Urothelium cell line (cell line): ENCODE results near the gene SGF29.
"Not testable (repeated sequence)": the region's sequence is repeated elsewhere in the genome, so short reads cannot be mapped to it uniquely, and the experiment has no call there.

Experiments used
- DNase-seq: peaks from one replicate; pipeline ENCODE4 v3.0.0; 2011; ENCODE audit warnings: low spot score, mixed read lengths
- FAIRE-seq: peaks from 2 replicates; lab custom pipeline; 2011; peaks lifted over from hg19 to GRCh38; lab: Jason Lieb, UNC

SGF29 gene

GRCh38 chr16:28608867-28609596, 55.3 kb downstream of the SGF29 start:
- DNase-seq, FAIRE-seq: not testable (repeated sequence)

DNA sequence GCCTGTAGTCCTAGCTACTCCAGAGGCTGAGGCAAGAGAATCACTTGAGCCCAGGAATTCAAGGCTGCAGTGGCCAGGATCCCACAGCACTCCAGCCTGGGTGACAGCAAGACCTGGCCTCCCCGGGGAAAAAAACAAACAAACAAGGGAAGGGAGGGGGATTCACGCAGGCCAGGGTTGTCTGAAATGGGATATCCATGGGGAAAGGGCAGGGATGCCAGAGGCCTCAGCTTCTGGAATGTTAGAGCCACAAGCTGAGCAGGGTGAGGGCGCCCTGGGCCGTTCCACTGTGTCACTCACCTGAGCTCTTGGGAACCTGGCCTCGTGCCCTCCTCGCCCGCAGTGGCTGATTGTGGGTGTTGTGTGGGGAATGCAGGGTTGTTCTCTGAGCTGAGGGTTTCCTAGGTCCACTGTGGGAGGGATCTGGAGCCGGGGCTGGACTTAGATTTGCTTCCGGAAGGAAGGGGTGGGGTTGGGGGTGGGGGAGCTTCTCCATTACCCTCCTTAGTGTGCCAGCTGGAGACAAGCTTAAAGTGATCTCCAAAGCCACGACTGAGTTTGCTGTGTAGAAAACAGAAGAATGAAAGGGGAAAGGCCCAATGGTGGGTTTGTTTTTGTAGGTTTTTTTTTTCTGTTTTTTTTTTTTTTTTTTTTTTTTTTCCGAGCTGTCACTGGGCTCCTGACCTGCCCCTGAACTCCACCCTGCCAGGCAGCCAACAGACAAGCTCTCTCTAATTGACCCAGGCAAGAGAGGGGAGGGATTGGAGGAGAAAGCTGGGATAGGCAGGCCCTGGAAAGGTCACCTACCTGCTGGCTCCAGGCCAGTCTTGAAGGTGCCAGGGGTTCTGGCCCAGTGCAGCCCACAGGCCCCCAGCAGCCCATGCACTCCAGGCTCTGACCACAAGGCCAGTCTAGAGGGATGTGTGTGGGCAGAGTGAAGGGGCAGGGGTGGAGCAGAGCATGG, 56.2 kb downstream of the SGF29 start, which contains the start of gene SULT1A1:
Gene SULT1A1, minus strand, starts transcription at position 414 of the 964 bp plus-strand sequence. CDS start 1,189 bp downstream, outside the sequence.
- DNase-seq (no peak), FAIRE-seq (no peak)

DNA sequence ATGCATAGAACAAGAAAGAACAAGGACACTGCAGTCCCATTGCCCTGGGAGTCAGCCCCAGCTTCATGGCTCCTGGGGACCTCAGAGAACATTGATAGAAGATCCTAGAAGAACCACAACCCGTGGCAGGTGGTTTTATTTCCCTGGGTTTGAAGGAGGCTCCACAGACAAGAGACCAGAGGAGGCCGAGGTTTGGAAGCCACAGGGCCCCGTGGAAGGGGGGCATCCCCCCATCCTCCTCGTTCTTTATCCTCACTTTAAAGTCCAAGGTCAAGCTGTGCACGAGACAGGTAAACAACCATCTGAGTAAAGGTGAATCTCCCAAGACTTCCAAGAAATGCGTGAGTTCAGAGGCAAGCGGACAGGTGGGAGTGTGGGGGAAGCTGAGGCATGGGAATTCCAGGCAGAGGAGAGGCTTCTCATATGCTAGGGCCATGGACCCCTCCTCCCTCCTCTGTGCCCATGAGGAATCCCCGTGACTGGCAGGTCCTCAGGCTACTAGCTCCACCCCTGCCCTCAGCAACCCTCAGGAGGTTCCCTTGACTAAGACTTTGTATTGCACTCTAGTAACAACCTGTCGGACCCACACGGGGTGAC, 57.0 kb downstream of the SGF29 start:
- no peak for DNase-seq
- FAIRE-seq: no peak

GRCh38 chr16:28612359-28613280, 58.9 kb downstream of the SGF29 start:
- FAIRE-seq, DNase-seq: not testable (repeated sequence)

GRCh38 chr16:28613912-28614311, 60.2 kb downstream of the SGF29 start:
- not testable (repeated sequence) for DNase-seq, FAIRE-seq

- DNase-seq, FAIRE-seq: not testable (repeated sequence)
Observed at GRCh38 chr16:28614561-28614960, 60.8 kb downstream of the SGF29 start.

DNA sequence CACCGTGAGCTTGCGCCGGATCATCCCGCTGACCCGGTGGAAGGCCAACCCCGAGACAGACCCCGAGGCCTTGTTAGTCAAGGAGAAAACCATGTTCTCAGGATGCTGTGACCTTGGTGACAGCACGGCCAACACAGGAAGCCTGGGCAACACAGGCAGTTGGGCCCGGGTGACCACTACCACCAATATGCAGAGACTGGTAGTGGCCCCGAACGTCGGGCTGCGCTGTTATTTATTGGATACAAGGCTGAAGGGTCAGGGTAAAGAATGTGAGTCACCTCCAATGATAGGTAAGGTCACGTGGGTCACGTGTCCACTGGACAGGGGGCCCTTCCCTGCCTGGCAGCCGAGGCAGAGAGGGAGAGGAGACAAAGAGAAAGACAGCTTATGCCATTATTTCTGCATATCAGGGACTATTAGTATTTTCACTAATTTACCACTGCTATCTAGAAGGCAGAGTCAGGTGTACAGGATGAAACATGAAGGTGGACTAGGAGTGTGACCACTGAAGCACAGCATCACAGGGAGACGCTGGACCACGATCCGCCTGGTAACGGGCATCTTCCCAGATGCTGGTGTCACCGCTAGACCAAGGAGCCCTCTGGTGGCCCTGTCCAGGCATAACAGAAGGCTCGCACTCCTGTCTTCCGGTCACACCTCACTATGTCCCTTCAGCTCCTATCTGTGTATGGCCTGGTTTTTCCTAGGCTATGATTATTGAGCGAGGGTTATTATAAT, 61.9 kb downstream of the SGF29 start:
- not testable (repeated sequence) for FAIRE-seq, DNase-seq

- FAIRE-seq, DNase-seq: not testable (repeated sequence)
Observed at GRCh38 chr16:28616224-28616577, 62.5 kb downstream of the SGF29 start.

- FAIRE-seq (no peak), DNase-seq (no peak)
Observed at GRCh38 chr16:28616636-28617035, 62.9 kb downstream of the SGF29 start.

- no peak for FAIRE-seq
- no peak for DNase-seq
Observed at GRCh38 chr16:28617874-28618273, 64.2 kb downstream of the SGF29 start.

GRCh38 chr16:28620316-28620715, 66.6 kb downstream of the SGF29 start:
- not testable (repeated sequence) for DNase-seq, FAIRE-seq

DNA sequence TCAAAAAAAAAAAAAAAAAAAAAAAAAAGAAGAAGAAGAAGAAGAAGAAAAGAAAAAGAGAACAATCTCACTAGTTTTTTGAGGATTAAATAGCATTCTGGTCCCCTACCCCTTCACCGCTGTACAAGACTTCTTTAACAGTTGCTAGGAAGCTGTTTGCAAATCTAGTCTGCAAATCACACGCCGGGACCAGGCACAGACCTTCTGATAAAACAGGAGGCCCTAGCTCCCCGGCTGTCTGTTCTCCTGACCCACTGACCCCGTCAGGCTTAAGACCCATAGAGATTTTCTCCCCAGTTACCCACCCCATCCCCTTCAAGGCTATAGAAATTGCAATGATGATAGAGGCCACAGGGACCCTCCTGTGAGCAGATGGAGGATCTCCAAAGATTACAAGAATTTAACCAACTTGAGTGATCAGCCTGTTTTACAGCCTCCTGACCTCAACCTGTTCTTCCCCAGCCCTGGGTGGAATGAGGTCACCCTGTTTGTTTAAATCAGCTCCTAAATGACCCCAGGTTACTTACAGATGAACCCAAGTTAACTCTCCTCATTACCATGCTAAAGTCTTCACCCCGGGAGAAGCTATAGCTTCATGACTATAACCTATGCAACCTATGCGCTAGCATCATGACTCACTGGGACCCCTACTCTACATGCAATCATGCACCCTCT, 67.9 kb downstream of the SGF29 start:
- no peak for FAIRE-seq
- DNase-seq: no peak

DNA sequence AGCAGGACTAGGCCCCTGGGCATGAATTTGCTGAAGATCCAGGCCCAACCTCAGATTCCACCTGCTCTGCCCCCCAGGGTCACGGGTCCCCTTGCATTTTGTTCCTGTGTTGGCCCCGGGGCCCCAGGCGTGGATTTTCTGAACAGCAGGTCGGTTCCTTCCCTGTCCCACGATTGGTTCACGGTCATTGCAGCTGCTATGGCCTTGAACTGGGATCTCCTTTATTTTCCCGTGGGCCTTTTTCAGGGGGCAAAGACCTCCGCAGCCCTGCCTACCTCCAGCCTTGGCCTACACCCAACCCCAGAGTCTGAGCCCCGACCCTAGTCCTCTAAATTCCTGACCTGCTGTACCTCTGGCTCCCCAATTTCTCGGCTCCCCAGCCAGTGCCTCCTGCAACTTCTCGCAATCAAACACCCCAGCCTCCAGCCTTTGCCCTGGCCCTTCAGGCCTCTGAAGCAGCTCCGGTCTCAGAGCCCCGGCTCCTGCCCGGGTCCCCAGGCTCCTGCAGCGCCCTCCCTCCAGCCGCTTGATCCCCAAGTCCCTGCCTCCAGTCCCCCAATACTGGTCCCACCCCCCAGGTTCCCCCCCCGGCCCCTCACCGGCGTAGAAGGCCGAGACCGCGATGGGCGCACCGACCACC, 68.9 kb downstream of the SGF29 start:
- not testable (repeated sequence) for FAIRE-seq, DNase-seq

DNA sequence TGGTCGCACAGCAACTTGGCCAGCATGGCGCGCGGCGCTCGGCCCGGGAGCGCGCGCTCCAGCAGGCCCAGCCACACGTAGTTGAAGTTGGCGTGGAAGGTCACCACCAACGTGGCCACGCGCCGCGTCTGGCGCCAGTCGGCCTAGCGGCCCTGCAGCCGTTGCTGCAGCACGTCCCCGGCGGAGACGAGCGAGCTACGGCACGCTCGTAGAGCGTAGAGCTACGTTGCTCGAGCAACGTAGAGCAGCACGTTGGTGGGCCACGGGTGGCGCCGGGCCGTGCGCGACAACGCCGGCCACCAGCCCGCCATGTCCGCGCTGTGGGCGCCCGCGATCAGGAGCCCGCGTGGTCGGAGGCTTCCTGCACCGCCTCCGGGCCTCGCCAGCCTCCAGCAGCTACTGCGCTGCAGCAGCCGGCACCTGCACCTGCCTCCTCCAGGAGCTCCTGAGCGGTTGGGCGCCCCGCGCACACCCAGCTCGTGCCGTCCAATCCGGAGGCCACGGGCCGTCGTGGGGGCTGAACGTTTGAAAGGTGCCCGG, 69.5 kb downstream of the SGF29 start:
- DNase-seq (no peak), FAIRE-seq (no peak)

- FAIRE-seq, DNase-seq: not testable (repeated sequence)
Observed at GRCh38 chr16:28630905-28631304, 77.2 kb downstream of the SGF29 start.

- not testable (repeated sequence) for FAIRE-seq
Observed at GRCh38 chr16:28636093-28636823, 82.5 kb downstream of the SGF29 start.

GRCh38 chr16:28637765-28638164, 84.0 kb downstream of the SGF29 start, which contains the start of gene NPIPB8:
NPIPB8 (plus strand) TSS chr16:28638065; CDS start chr16:28638361, 296 bp downstream.
- FAIRE-seq, DNase-seq: not testable (repeated sequence)

More at GRCh38 chr16:28636093-28636823, 82.5 kb downstream of the SGF29 start:
- not testable (repeated sequence) for DNase-seq
